GM20000 (cell line): Measurements from ENCODE around the gene SLC46A1.
A peak's percentile ranks its signal among the peaks of the same experiment; 100 is the strongest.

Experiments used
- DNase-seq: peaks from one replicate; pipeline ENCODE4 v3.0.0; 2012; ENCODE audit warnings: low spot score
- CTCF ChIP-seq: IDR thresholded peaks from 2 replicates; pipeline ENCODE4 v1.5.1; 2012; ENCODE audit warnings: mild to moderate bottlenecking, control low read depth; ENCODE audit errors: extremely low read depth, missing control alignments

SLC46A1 gene

GRCh38 chr17:28379814-28380801 lies 25.9 kb downstream of the SLC46A1 start:
- no peak for DNase-seq
- no peak for TF ChIP-seq CTCF

- no peak for DNase-seq
- no peak for TF ChIP-seq CTCF
These were observed 33.1 kb downstream of the SLC46A1 start for GRCh38 chr17:28372945-28373274.

- TF ChIP-seq CTCF: no peak
- no peak for DNase-seq
These were observed 33.6 kb downstream of the SLC46A1 start for GRCh38 chr17:28372203-28372944.

- peak; percentile 96 for DNase-seq
- TF ChIP-seq CTCF: no peak
These were observed 34.5 kb downstream of the SLC46A1 start, which contains the start of gene SARM1 for GRCh38 chr17:28371245-28372202. Gene SARM1, plus strand, starts transcription at chr17:28371694. Its CDS starts 339 bp downstream, at chr17:28372033.

- DNase-seq: no peak
- no peak for TF ChIP-seq CTCF
These were observed 35.3 kb downstream of the SLC46A1 start for GRCh38 chr17:28370744-28371103.

GRCh38 chr17:28370035-28370743 lies 35.8 kb downstream of the SLC46A1 start, which contains the start of gene VTN:
Gene VTN, minus strand, starts transcription at chr17:28370307. Its CDS starts 104 bp downstream, at chr17:28370203.
- no peak for TF ChIP-seq CTCF
- no peak for DNase-seq
